ENCODE results near the gene BRD3OS. TPM values are rescaled to one million over a fixed set of nuclear protein-coding genes. Genes with fewer than 3 reads are reported as not detected.

The BRD3OS gene
- total and polyA plus RNA-seq, 2 of the 13 experiments (the other 11 are each of a cell fraction or from before 2014, with no cell fraction given) = 4.9 to 5.7 TPM

GRCh38 chr9:133979273-133979920 lies 45.9 kb upstream of the BRD3OS start (continued):
- TF ChIP-seq ZNF318 (CRISPR knock-in tag; IDR thresholded peaks at IDR 0.05) = 0 out of 2 replicates have a peak, but pooled peaks have one; percentile 16
- TF ChIP-seq ZNF607 (CRISPR knock-in tag; IDR thresholded peaks at IDR 0.05; ENCODE audit: borderline replicate concordance) = peak; percentile 69
- peak; percentile 74 for TF ChIP-seq RBFOX2 (IDR thresholded peaks at IDR 0.05; ENCODE audit: low read depth, low read length)
- peak; percentile 94 for TF ChIP-seq SP5 (CRISPR knock-in tag; IDR thresholded peaks at IDR 0.05; ENCODE audit: borderline replicate concordance, low read depth)
- TF ChIP-seq ZNF468 (CRISPR knock-in tag; IDR thresholded peaks at IDR 0.05) = 0 out of 2 replicates have a peak, but pooled peaks have one; percentile 67
- peak; percentile 85 for TF ChIP-seq FOXP4 (CRISPR knock-in tag; IDR thresholded peaks at IDR 0.05)
- TF ChIP-seq STAT6 (CRISPR knock-in tag; IDR thresholded peaks at IDR 0.05; ENCODE audit: borderline replicate concordance) = peak; percentile 57; the same call in 1 of the 2 replicates
- no peak for TF ChIP-seq JUNB (CRISPR knock-in tag; IDR thresholded peaks at IDR 0.05; ENCODE audit: borderline replicate concordance)
- TF ChIP-seq HOXA5 (CRISPR knock-in tag; IDR thresholded peaks at IDR 0.05) = peak; percentile 72; the same call in 1 of the 2 replicates
- TF ChIP-seq MED13 (CRISPR knock-in tag; IDR thresholded peaks at IDR 0.05) = no peak
- no peak for TF ChIP-seq ZNF337 (CRISPR knock-in tag; IDR thresholded peaks at IDR 0.05; ENCODE audit: borderline replicate concordance, low read depth)
- TF ChIP-seq CTCF (CRISPR knock-in tag; IDR thresholded peaks at IDR 0.05) = peak; percentile 65
- TF ChIP-seq ZSCAN31 (CRISPR knock-in tag; IDR thresholded peaks at IDR 0.05; ENCODE audit: low read depth) = peak; percentile 38
